IMR-90 (cell line): ENCODE data around the gene NUB1. TPM values are rescaled to one million over a fixed set of nuclear protein-coding genes. Genes with fewer than 3 reads are reported as not detected.

Experiments
- ATAC-seq: fragments of 200-7000 bp; cut with Tn5 transposase; 2 replicates; pipeline ENCODE4 v1.9.1; 2020; ENCODE audit warnings: low read depth, mild to moderate bottlenecking, moderate library complexity
- BruUV-seq: library from RNA; stranded (reverse); fragments of 400-500 nt; replicated peaks from 2 replicates; lab custom pipeline; 2021; lab: Mats Ljungman, UMichigan
- CTCF ChIA-PET: fragments of 300-600 bp; formaldehyde crosslinking; extraction: SDS; loops from one replicate; lab custom pipeline; 2021; ENCODE audit warnings: antibody characterized with exemption; lab: Yijun Ruan, JAX
- POLR2A ChIA-PET: fragments of 300-600 bp; sonication (Branson Sonifier 250); formaldehyde crosslinking; loops from one replicate; lab custom pipeline; 2022; ENCODE audit warnings: antibody characterized with exemption; ENCODE audit not compliant: unreplicated experiment; lab: Charles Lee
- DNase-seq: peaks from one replicate; pipeline ENCODE4 v3.0.0; 2013
- H2AFZ ChIP-seq: replicated peaks from 2 replicates; pipeline ENCODE3; 2013; ENCODE audit warnings: low read length, mild to moderate bottlenecking; ENCODE audit not compliant: poor library complexity
- H2AK5ac ChIP-seq: 2 replicates; pipeline ENCODE4 v1.6.1; 2013; ENCODE audit warnings: low read depth, low read length, inconsistent platforms
- H2AK9ac ChIP-seq: replicated peaks from 2 replicates; pipeline ENCODE3; 2013; ENCODE audit warnings: mild to moderate bottlenecking, low read depth, low read length, moderate library complexity; ENCODE audit not compliant: poor library complexity
- H2BK120ac ChIP-seq: 2 replicates; pipeline ENCODE4 v1.6.1; 2013; ENCODE audit warnings: low read depth, low read length, inconsistent platforms
- H2BK15ac ChIP-seq: 3 replicates; pipeline ENCODE4 v1.6.1; 2013; ENCODE audit warnings: low read depth, low read length, inconsistent platforms
- H2BK20ac ChIP-seq: 2 replicates; pipeline ENCODE4 v1.6.1; 2013; ENCODE audit warnings: low read depth, mild to moderate bottlenecking, inconsistent platforms, low read length, moderate library complexity
- H2BK5ac ChIP-seq: 2 replicates; pipeline ENCODE4 v1.6.1; 2013; ENCODE audit warnings: mild to moderate bottlenecking, low read depth, low read length, inconsistent platforms; ENCODE audit not compliant: poor library complexity, severe bottlenecking
- H3K14ac ChIP-seq: replicated peaks from 2 replicates; pipeline ENCODE4 v1.6.1; 2013; ENCODE audit warnings: low read depth, low read length, inconsistent platforms
- H3K18ac ChIP-seq: 2 replicates; pipeline ENCODE4 v1.6.1; 2013; ENCODE audit warnings: low read depth, low read length, control low read depth
- H3K23ac ChIP-seq: 2 replicates; pipeline ENCODE4 v1.6.1; 2013; ENCODE audit warnings: low read depth, low read length, inconsistent platforms
- H3K27ac ChIP-seq: 2 replicates; pipeline ENCODE4 v1.5.1; 2013; ENCODE audit warnings: mild to moderate bottlenecking, control low read depth, low read length; ENCODE audit not compliant: insufficient read depth
- H3K27me3 ChIP-seq: 2 replicates; pipeline ENCODE4 v1.6.1; 2013; ENCODE audit warnings: low read length; ENCODE audit not compliant: control insufficient read depth, insufficient read depth
- H3K36me3 ChIP-seq: 2 replicates; pipeline ENCODE4 v1.6.1; 2013; ENCODE audit warnings: low read length, mixed read lengths; ENCODE audit not compliant: control insufficient read depth, insufficient read depth
- H3K4ac ChIP-seq: 2 replicates; pipeline ENCODE4 v1.6.1; 2013; ENCODE audit warnings: low read depth, low read length, inconsistent platforms
- H3K4me1 ChIP-seq: 2 replicates; pipeline ENCODE4 v1.6.1; 2013; ENCODE audit warnings: low read length, mixed read lengths; ENCODE audit not compliant: control insufficient read depth, insufficient read depth
- H3K4me2 ChIP-seq: 2 replicates; pipeline ENCODE4 v1.6.1; 2013; ENCODE audit warnings: low read depth, mild to moderate bottlenecking, control low read depth, low read length, moderate library complexity
- H3K4me3 ChIP-seq: 2 replicates; pipeline ENCODE4 v1.5.1; 2013; ENCODE audit warnings: low read depth, mild to moderate bottlenecking, control low read depth, low read length, moderate library complexity; ENCODE audit not compliant: insufficient read depth
- H3K56ac ChIP-seq: 2 replicates; pipeline ENCODE4 v1.6.1; 2013; ENCODE audit warnings: low read length, inconsistent platforms; ENCODE audit not compliant: insufficient read depth; ENCODE audit errors: extremely low read depth
- H3K79me1 ChIP-seq, 2 experiments: 2 replicates each; pipeline ENCODE4 v1.6.1; 2013; ENCODE audit warnings: low read length in 2 of 2, inconsistent platforms in 1 of 2, low read depth in 1 of 2
- H3K9ac ChIP-seq: 2 replicates; pipeline ENCODE4 v1.6.1; 2013; ENCODE audit warnings: low read depth, low read length, control low read depth
- H3K9me1 ChIP-seq: 2 replicates; pipeline ENCODE4 v1.6.1; 2013; ENCODE audit warnings: low read length, inconsistent platforms; ENCODE audit not compliant: insufficient read depth
- H3K9me3 ChIP-seq: 2 replicates; pipeline ENCODE4 v1.6.1; 2013; ENCODE audit warnings: low read length; ENCODE audit not compliant: control insufficient read depth, insufficient read depth
- H4K20me1 ChIP-seq: 2 replicates; pipeline ENCODE4 v1.6.1; 2013; ENCODE audit warnings: low read length, inconsistent platforms; ENCODE audit not compliant: insufficient read depth
- H4K5ac ChIP-seq: 2 replicates; pipeline ENCODE4 v1.6.1; 2013; ENCODE audit warnings: mild to moderate bottlenecking, low read depth, low read length, control low read depth
- H4K8ac ChIP-seq, 2 experiments: 2 replicates each; pipeline ENCODE4 v1.6.1; 2013; ENCODE audit warnings: low read depth in 2 of 2, low read length in 2 of 2, control low read depth in 1 of 2, inconsistent platforms in 1 of 2
- H4K91ac ChIP-seq: 2 replicates; pipeline ENCODE4 v1.6.1; 2013; ENCODE audit warnings: low read depth, low read length, inconsistent platforms; ENCODE audit not compliant: insufficient read depth
- BHLHE40 ChIP-seq: fragments of 150-350 bp; IDR thresholded peaks from 2 replicates; pipeline ENCODE4 v1.6.1; 2016; ENCODE audit warnings: mild to moderate bottlenecking, low read depth, low read length
- CHD1 ChIP-seq: IDR thresholded peaks from 2 replicates; pipeline ENCODE4 v1.6.1; 2012; ENCODE audit warnings: low read depth, low read length, improper control_type of control experiment
- ELK1 ChIP-seq: fragments of 150-350 bp; IDR thresholded peaks from 2 replicates; pipeline ENCODE4 v1.6.1; 2016; ENCODE audit warnings: low read depth, mild to moderate bottlenecking, low read length, moderate library complexity, borderline replicate concordance
- FOS ChIP-seq: fragments of 150-350 bp; IDR thresholded peaks from 2 replicates; pipeline ENCODE4 v1.6.1; 2016; ENCODE audit warnings: low read depth, low read length
- MAFK ChIP-seq: IDR thresholded peaks from 2 replicates; pipeline ENCODE4 v1.6.1; 2012; ENCODE audit warnings: low read depth, low read length, improper control_type of control experiment
- MAZ ChIP-seq: IDR thresholded peaks from 2 replicates; pipeline ENCODE4 v1.6.1; 2012; ENCODE audit warnings: low read depth, mild to moderate bottlenecking, low read length, improper control_type of control experiment, moderate library complexity, borderline replicate concordance
- POLR2A ChIP-seq: IDR thresholded peaks from 2 replicates; pipeline ENCODE4 v1.6.1; 2012; ENCODE audit warnings: mild to moderate bottlenecking, low read depth, low read length
- RAD21 ChIP-seq: IDR thresholded peaks from 2 replicates; pipeline ENCODE4 v1.6.1; 2012; ENCODE audit warnings: low read length, improper control_type of control experiment
- RCOR1 ChIP-seq: IDR thresholded peaks from 2 replicates; pipeline ENCODE4 v1.6.1; 2012; ENCODE audit warnings: mild to moderate bottlenecking, low read length, improper control_type of control experiment; ENCODE audit not compliant: insufficient replicate concordance
- RFX5 ChIP-seq: IDR thresholded peaks from 2 replicates; pipeline ENCODE4 v1.8.0; 2012; ENCODE audit warnings: low read depth, mild to moderate bottlenecking, low read length, moderate library complexity
- SMC3 ChIP-seq: fragments of 150-350 bp; IDR thresholded peaks from 2 replicates; pipeline ENCODE4 v1.6.1; 2016; ENCODE audit warnings: low read depth, mild to moderate bottlenecking, antibody characterized with exemption, low read length, moderate library complexity
- WGBS, 2 experiments: methylation state at CpG; one replicate each; pipeline versions ENCODE4 v1.1.5 to v1.1.7; 2013; ENCODE audit warnings: missing lambda C conversion rate in 2 of 2; ENCODE audit not compliant: insufficient read length in 1 of 2; ENCODE audit errors: extremely low coverage in 2 of 2; 5-methylcytosine and 5-hydroxymethylcytosine counted together
- dilution Hi-C: fragments of 300-500 bp; cut with HindIII; formaldehyde crosslinking; loops from one replicate; pipeline ENCODE4 v1.14.3; 2018; ENCODE audit warnings: low sequenced_read_pairs; ENCODE audit not compliant: unreplicated experiment
- in situ Hi-C: fragments of 300-500 bp; cut with MboI; formaldehyde crosslinking; loops from 3 replicates; pipeline ENCODE4 v1.14.3; 2019; ENCODE audit warnings: low sequenced_read_pairs, inconsistent platforms, mixed read lengths
- intact Hi-C: fragments of 100-400 bp; cut with micrococcal nuclease; formaldehyde crosslinking; loops from 2 replicates; pipeline ENCODE4 v1.10.0; 2022
- polyA plus RNA-seq, 3 experiments: library from polyadenylated mRNA; depleted of rRNA; stranded (reverse); fragments of >200 nt; gene quantifications; 2 replicates each; pipeline ENCODE4 v1.2.3, GENCODE V29; 2012; ENCODE audit warnings: low replicate concordance in 1 of 3
- total RNA-seq: library from RNA; depleted of rRNA; stranded (reverse); fragments of >200 nt; gene quantifications from 2 replicates; pipeline ENCODE4 v1.2.3, GENCODE V29; 2012
- TF ChIP-seq, protein P1 (sequence below): conservative IDR thresholded peaks from 2 replicates; pipeline ENCODE4 v1.5.1; 2012; ENCODE audit warnings: mild to moderate bottlenecking, low read depth, low read length, improper control_type of control experiment

NUB1 gene
- total and polyA plus RNA-seq, 2 of the 4 experiments (the other 2 are of a cell fraction): 20.1 to 29.7 TPM

- no peak overlapping the region for H4K5ac ChIP-seq
- BruUV-seq: no TSS peak
- H3K79me1 ChIP-seq: no peaks in the 10 kb centered on the region
- H3K27me3 ChIP-seq: peaks cover 7% of the 10 kb centered on the region
- H2AFZ ChIP-seq: no peak overlapping the region
- no peak overlapping the region for H4K91ac ChIP-seq
- H2BK15ac ChIP-seq: peak overlapping the region; percentile 12; the same call in 1 of the 3 replicates
- no CpG with 5 or more reads among the region's 2 CpGs for WGBS, 2 experiments
- H3K4me1 ChIP-seq: peaks cover 2% of the 10 kb centered on the region
- TF ChIP-seq MAZ: no peak
- TF ChIP-seq RCOR1: no peak
- TF ChIP-seq, protein P1, sequence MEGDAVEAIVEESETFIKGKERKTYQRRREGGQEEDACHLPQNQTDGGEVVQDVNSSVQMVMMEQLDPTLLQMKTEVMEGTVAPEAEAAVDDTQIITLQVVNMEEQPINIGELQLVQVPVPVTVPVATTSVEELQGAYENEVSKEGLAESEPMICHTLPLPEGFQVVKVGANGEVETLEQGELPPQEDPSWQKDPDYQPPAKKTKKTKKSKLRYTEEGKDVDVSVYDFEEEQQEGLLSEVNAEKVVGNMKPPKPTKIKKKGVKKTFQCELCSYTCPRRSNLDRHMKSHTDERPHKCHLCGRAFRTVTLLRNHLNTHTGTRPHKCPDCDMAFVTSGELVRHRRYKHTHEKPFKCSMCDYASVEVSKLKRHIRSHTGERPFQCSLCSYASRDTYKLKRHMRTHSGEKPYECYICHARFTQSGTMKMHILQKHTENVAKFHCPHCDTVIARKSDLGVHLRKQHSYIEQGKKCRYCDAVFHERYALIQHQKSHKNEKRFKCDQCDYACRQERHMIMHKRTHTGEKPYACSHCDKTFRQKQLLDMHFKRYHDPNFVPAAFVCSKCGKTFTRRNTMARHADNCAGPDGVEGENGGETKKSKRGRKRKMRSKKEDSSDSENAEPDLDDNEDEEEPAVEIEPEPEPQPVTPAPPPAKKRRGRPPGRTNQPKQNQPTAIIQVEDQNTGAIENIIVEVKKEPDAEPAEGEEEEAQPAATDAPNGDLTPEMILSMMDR: no peak
- TF ChIP-seq BHLHE40: no peak
- TF ChIP-seq POLR2A: no peak
- no peak for TF ChIP-seq RFX5
- no peak for TF ChIP-seq ELK1
- TF ChIP-seq MAFK: no peak
- TF ChIP-seq SMC3: no peak
- TF ChIP-seq CHD1: no peak
- no peak for TF ChIP-seq FOS
- no peak for TF ChIP-seq RAD21
- H3K9me1 ChIP-seq: no peaks in the 10 kb centered on the region
- H2BK120ac ChIP-seq: no peak overlapping the region
- H3K36me3 ChIP-seq: no peaks in the 10 kb centered on the region
- H3K4me3 ChIP-seq: no peak overlapping the region
- peaks cover 7% of the 10 kb centered on the region for H3K9me3 ChIP-seq
- H3K9ac ChIP-seq: no peak overlapping the region
- H3K4me2 ChIP-seq: no peak overlapping the region
- no peak overlapping the region for H3K14ac ChIP-seq
- H2AK9ac ChIP-seq: no peak overlapping the region
- CTCF ChIA-PET: no interaction called here
- H3K23ac ChIP-seq: no peak overlapping the region
- no peak overlapping the region for H4K8ac ChIP-seq
- H2AK5ac ChIP-seq: no peak overlapping the region
- DNase-seq (no peak), ATAC-seq (no peak)
- dilution Hi-C loops (no loop called here), in situ Hi-C loops (no loop called here), intact Hi-C loops (no loop called here)
- no peak overlapping the region for H2BK5ac ChIP-seq
- H2BK20ac ChIP-seq: no peak overlapping the region
- H3K4ac ChIP-seq: no peak overlapping the region
- POLR2A ChIA-PET: no interaction called here
- H3K18ac ChIP-seq: no peak overlapping the region; the same call in 1 of the 2 replicates
- no peak overlapping the region for H3K56ac ChIP-seq
- H3K27ac ChIP-seq: no peak overlapping the region
- no peaks in the 10 kb centered on the region for H4K20me1 ChIP-seq
Observed at GRCh38 chr7:151327022-151327421, 14.6 kb upstream of the NUB1 start.
